Activated naive CD8-positive, alpha-beta T cell treated with anti-CD3 and anti-CD28 coated beads for 36 hours (primary cell): ENCODE data around the gene COL16A1. TPM values are rescaled to one million over a fixed set of nuclear protein-coding genes. Genes with fewer than 3 reads are reported as not detected.
A peak's percentile ranks its signal among the peaks of the same experiment; 100 is the strongest.

Source experiments
- DNase-seq: peaks from one replicate; pipeline ENCODE4 v3.0.0; 2021
- H3K27ac Mint-ChIP-seq: one replicate; pipeline ENCODE4 v1.8.0; 2022; ENCODE audit warnings: mild to moderate bottlenecking, moderate library complexity, mixed read lengths
- H3K27me3 Mint-ChIP-seq: one replicate; pipeline ENCODE4 v1.8.0; 2022; ENCODE audit warnings: mild to moderate bottlenecking, mixed read lengths
- H3K36me3 Mint-ChIP-seq: one replicate; pipeline ENCODE4 v1.8.0; 2021; ENCODE audit warnings: mild to moderate bottlenecking, mixed read lengths
- H3K4me1 Mint-ChIP-seq: one replicate; pipeline ENCODE4 v1.8.0; 2021; ENCODE audit warnings: mixed read lengths
- H3K4me3 Mint-ChIP-seq: one replicate; pipeline ENCODE4 v1.8.0; 2022; ENCODE audit warnings: mild to moderate bottlenecking, moderate library complexity, mixed read lengths
- H3K9me3 Mint-ChIP-seq: one replicate; pipeline ENCODE4 v1.8.0; 2022; ENCODE audit warnings: mixed read lengths
- total RNA-seq, 2 experiments: library from RNA; stranded (reverse); gene quantifications; one replicate each; pipeline ENCODE4 v1.2.3, GENCODE V29; 2021

Gene COL16A1
- total RNA-seq, 2 experiments from 2014 or later = 0.36 to 0.93 TPM

GRCh38 chr1:31704271-31705079 lies 658 bp upstream of the COL16A1 start:
- DNase-seq = no peak
- Mint-ChIP-seq H3K36me3 (no peaks in the 10 kb centered on the region), H3K4me3 (peak overlapping the region; percentile 19), H3K27ac (no peak overlapping the region), H3K4me1 (peaks cover 45% of the 10 kb centered on the region), H3K9me3 (no peaks in the 10 kb centered on the region), H3K27me3 (peaks cover 53% of the 10 kb centered on the region)

- Mint-ChIP-seq H3K9me3 (no peaks in the 10 kb centered on the region), H3K27ac (no peak overlapping the region), H3K4me3 (no peak overlapping the region), H3K36me3 (no peaks in the 10 kb centered on the region), H3K27me3 (peaks cover 41% of the 10 kb centered on the region), H3K4me1 (peaks cover 46% of the 10 kb centered on the region)
- no peak for DNase-seq
Observed at GRCh38 chr1:31702836-31703404, 897 bp downstream of the COL16A1 start.

- H3K9me3 Mint-ChIP-seq = no peaks in the 10 kb centered on the region
- H3K4me3 Mint-ChIP-seq = no peak overlapping the region
- peaks cover 27% of the 10 kb centered on the region for H3K27me3 Mint-ChIP-seq
- H3K36me3 Mint-ChIP-seq = no peaks in the 10 kb centered on the region
- no peak overlapping the region for H3K27ac Mint-ChIP-seq
- peaks cover 35% of the 10 kb centered on the region for H3K4me1 Mint-ChIP-seq
- DNase-seq = peak; percentile 41
Observed at GRCh38 chr1:31701091-31701736, 2.6 kb downstream of the COL16A1 start.

- no peak for DNase-seq
- Mint-ChIP-seq H3K4me3 (no peak overlapping the region), H3K4me1 (peaks cover 32% of the 10 kb centered on the region), H3K27me3 (peaks cover 21% of the 10 kb centered on the region), H3K36me3 (no peaks in the 10 kb centered on the region), H3K27ac (no peak overlapping the region), H3K9me3 (no peaks in the 10 kb centered on the region)
Observed at GRCh38 chr1:31700468-31701090, 3.2 kb downstream of the COL16A1 start.

GRCh38 chr1:31699341-31699891 lies 4.4 kb downstream of the COL16A1 start:
- no peak for DNase-seq
- no peaks in the 10 kb centered on the region for H3K9me3 Mint-ChIP-seq
- H3K27ac Mint-ChIP-seq = no peak overlapping the region
- H3K27me3 Mint-ChIP-seq = peaks cover 9% of the 10 kb centered on the region
- H3K4me3 Mint-ChIP-seq = no peak overlapping the region
- peaks cover 20% of the 10 kb centered on the region for H3K4me1 Mint-ChIP-seq
- H3K36me3 Mint-ChIP-seq = no peaks in the 10 kb centered on the region

GRCh38 chr1:31697369-31697984 lies 6.3 kb downstream of the COL16A1 start:
- no peak overlapping the region for H3K27ac Mint-ChIP-seq
- no peaks in the 10 kb centered on the region for H3K36me3 Mint-ChIP-seq
- peaks cover 19% of the 10 kb centered on the region for H3K4me1 Mint-ChIP-seq
- DNase-seq = no peak
- H3K4me3 Mint-ChIP-seq = no peak overlapping the region
- H3K27me3 Mint-ChIP-seq = no peaks in the 10 kb centered on the region
- no peaks in the 10 kb centered on the region for H3K9me3 Mint-ChIP-seq

- no peaks in the 10 kb centered on the region for H3K9me3 Mint-ChIP-seq
- no peaks in the 10 kb centered on the region for H3K36me3 Mint-ChIP-seq
- no peaks in the 10 kb centered on the region for H3K27me3 Mint-ChIP-seq
- DNase-seq = no peak
- no peak overlapping the region for H3K4me3 Mint-ChIP-seq
- H3K27ac Mint-ChIP-seq = no peak overlapping the region
- H3K4me1 Mint-ChIP-seq = peaks cover 18% of the 10 kb centered on the region
Observed at GRCh38 chr1:31696242-31696641, 7.6 kb downstream of the COL16A1 start.

- H3K4me3 Mint-ChIP-seq = no peak overlapping the region
- H3K27ac Mint-ChIP-seq = no peak overlapping the region
- H3K27me3 Mint-ChIP-seq = no peaks in the 10 kb centered on the region
- H3K9me3 Mint-ChIP-seq = no peaks in the 10 kb centered on the region
- H3K4me1 Mint-ChIP-seq = peaks cover 10% of the 10 kb centered on the region
- H3K36me3 Mint-ChIP-seq = no peaks in the 10 kb centered on the region
- DNase-seq = no peak
Observed at GRCh38 chr1:31695327-31695726, 8.5 kb downstream of the COL16A1 start.

GRCh38 chr1:31694964-31695313 lies 8.9 kb downstream of the COL16A1 start:
- Mint-ChIP-seq H3K27ac (no peak overlapping the region), H3K4me3 (no peak overlapping the region), H3K9me3 (no peaks in the 10 kb centered on the region), H3K36me3 (no peaks in the 10 kb centered on the region), H3K27me3 (no peaks in the 10 kb centered on the region), H3K4me1 (peaks cover 8% of the 10 kb centered on the region)
- DNase-seq = no peak

- Mint-ChIP-seq H3K4me3 (no peak overlapping the region), H3K4me1 (peaks cover 3% of the 10 kb centered on the region), H3K36me3 (no peaks in the 10 kb centered on the region), H3K27ac (no peak overlapping the region), H3K27me3 (no peaks in the 10 kb centered on the region), H3K9me3 (no peaks in the 10 kb centered on the region)
- no peak for DNase-seq
Observed at GRCh38 chr1:31694069-31694963, 9.5 kb downstream of the COL16A1 start.

- DNase-seq = no peak
- Mint-ChIP-seq H3K27ac (no peak overlapping the region), H3K27me3 (no peaks in the 10 kb centered on the region), H3K36me3 (no peaks in the 10 kb centered on the region), H3K4me3 (no peak overlapping the region), H3K9me3 (no peaks in the 10 kb centered on the region), H3K4me1 (no peaks in the 10 kb centered on the region)
Observed at GRCh38 chr1:31693231-31693630, 10.6 kb downstream of the COL16A1 start.

- Mint-ChIP-seq H3K4me1 (no peaks in the 10 kb centered on the region), H3K9me3 (no peaks in the 10 kb centered on the region), H3K27me3 (no peaks in the 10 kb centered on the region), H3K4me3 (no peak overlapping the region), H3K36me3 (no peaks in the 10 kb centered on the region), H3K27ac (no peak overlapping the region)
- DNase-seq = no peak
Observed at GRCh38 chr1:31691951-31692350, 11.9 kb downstream of the COL16A1 start.

- no peak overlapping the region for H3K4me3 Mint-ChIP-seq
- H3K36me3 Mint-ChIP-seq = no peaks in the 10 kb centered on the region
- no peaks in the 10 kb centered on the region for H3K9me3 Mint-ChIP-seq
- no peak overlapping the region for H3K27ac Mint-ChIP-seq
- no peak for DNase-seq
- peaks cover under 1% of the 10 kb centered on the region for H3K27me3 Mint-ChIP-seq
- H3K4me1 Mint-ChIP-seq = no peaks in the 10 kb centered on the region
Observed at GRCh38 chr1:31691446-31691845, 12.4 kb downstream of the COL16A1 start.

GRCh38 chr1:31690921-31691320 lies 12.9 kb downstream of the COL16A1 start:
- Mint-ChIP-seq H3K36me3 (no peaks in the 10 kb centered on the region), H3K27ac (no peak overlapping the region), H3K27me3 (peaks cover 6% of the 10 kb centered on the region), H3K4me3 (no peak overlapping the region), H3K9me3 (no peaks in the 10 kb centered on the region), H3K4me1 (no peaks in the 10 kb centered on the region)
- DNase-seq = no peak
